Neuron (in vitro differentiated cells): ENCODE results near the gene STXBP3.

Source experiments
- H2AFZ ChIP-seq: one replicate; pipeline ENCODE4 v1.6.1; 2013; ENCODE audit warnings: low read depth, mild to moderate bottlenecking, inconsistent platforms, low read length, moderate library complexity
- H3K27me3 ChIP-seq: one replicate; pipeline ENCODE4 v1.6.1; 2013; ENCODE audit warnings: low read length; ENCODE audit not compliant: insufficient read depth
- H3K36me3 ChIP-seq: one replicate; pipeline ENCODE4 v1.6.1; 2013; ENCODE audit warnings: low read length; ENCODE audit not compliant: insufficient read depth
- H3K4me1 ChIP-seq: one replicate; pipeline ENCODE4 v1.6.1; 2013; ENCODE audit warnings: low read length; ENCODE audit not compliant: insufficient read depth
- H3K4me3 ChIP-seq: 2 replicates; pipeline ENCODE4 v1.5.1; 2013; ENCODE audit warnings: mild to moderate bottlenecking, low read length, moderate library complexity
- H3K9me3 ChIP-seq: one replicate; pipeline ENCODE4 v1.6.1; 2013; ENCODE audit warnings: low read length

STXBP3 gene

DNA sequence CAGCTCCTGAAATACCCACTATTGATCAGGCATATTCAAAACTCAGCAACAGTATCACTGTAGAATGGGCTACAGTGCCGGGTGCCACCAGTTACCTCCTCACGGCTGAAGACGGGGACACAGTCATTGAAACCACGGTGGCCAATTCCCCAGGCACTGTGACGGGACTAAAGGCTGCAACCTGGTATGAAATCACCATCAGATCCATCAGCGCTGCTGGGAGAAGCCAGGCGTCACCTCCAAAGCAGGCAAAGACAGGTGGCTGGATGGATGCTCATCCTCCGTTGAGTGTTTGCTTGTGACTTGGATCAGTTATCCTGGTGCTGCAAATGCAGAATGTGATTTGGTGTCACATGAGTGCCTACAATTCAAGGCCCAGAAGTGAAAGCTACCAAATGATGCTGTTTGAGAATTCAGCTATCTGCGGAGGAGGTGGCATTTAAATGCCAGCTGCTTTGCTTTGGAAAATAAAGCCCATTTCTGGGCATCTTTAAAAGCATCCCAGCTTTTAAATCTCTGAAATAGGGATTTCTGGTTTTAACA lies 28.6 kb upstream of the STXBP3 start:
- Histone ChIP-seq H3K27me3 (no peaks in the 10 kb centered on the region), H2AFZ (no peak overlapping the region), H3K36me3 (no peaks in the 10 kb centered on the region), H3K4me1 (peaks cover 33% of the 10 kb centered on the region), H3K4me3 (no peak overlapping the region), H3K9me3 (no peaks in the 10 kb centered on the region)

DNA sequence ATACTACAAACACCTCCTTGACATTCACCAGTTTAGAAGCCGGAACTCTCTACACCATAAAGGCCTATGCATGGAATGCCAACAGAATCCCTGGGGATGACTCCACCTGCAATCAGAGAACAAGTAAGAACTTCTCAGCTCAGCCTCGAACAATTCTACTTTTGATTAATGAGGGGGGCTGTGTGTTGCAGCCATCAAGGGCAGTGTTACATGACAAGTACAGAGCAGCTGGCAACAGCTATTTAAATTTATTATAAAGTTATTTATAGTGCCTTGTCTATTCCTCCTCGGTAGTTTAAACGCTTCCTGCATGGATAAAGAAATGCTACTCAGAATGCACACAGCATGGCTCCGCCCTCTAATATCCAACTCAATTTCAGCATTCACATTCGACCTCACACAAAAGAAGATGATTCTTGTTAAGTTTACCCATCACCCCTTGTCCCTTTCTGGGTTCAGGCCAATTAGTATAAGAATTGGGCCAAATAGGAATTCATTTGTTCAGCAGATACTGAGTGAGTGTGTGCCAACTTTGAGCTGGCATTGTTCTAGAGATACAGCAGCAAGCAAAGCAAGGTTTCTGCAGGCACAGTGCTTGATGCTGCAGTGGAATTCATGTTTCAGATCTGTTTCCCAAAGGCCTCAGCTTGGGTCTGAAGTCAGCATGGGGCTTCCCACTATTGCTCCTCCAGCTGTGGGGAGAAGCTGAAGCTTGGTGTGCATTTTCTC lies 27.4 kb upstream of the STXBP3 start:
- Histone ChIP-seq H3K9me3 (no peaks in the 10 kb centered on the region), H3K4me1 (peaks cover 44% of the 10 kb centered on the region), H3K36me3 (no peaks in the 10 kb centered on the region), H3K27me3 (no peaks in the 10 kb centered on the region), H3K4me3 (no peak overlapping the region), H2AFZ (peak overlapping the region; percentile 10)

DNA sequence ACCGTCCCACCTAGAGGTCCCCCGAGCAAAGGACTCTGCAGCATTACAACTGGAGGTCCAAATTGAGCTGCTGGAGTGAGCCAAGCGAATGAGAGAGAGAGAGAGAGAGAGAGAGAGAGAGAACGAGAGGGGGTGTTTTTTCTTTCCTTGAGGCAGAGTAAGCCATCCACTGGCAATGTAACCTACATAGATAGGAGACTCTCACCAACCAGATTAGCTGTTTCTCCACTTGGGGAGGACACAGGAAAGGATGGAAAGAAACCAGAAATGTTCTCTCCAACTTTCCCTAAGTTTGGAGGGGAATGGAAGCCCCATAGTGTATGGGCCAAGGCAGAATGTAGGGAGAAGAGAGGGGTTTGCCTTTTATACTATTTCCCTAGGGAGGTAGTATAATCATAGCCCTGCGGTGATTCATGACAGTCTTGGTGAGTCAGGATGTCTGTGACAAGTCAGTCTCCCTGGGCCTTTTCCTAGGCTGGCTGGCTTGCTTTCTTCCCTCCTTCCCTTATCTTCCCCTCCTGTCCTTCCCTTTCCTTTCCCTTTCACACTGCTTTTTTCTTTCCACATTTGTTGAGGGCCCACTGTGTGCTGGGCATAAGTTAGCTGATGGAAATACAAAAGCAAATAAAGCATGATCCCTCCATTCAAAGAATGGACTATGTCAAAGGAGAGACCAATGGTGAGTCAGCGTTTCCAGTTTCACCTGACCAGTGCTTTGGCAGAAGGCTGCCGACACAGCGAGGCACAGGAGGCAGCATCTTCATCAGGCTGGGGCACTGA lies 26.6 kb upstream of the STXBP3 start:
- Histone ChIP-seq H3K9me3 (no peaks in the 10 kb centered on the region), H3K4me1 (peaks cover 44% of the 10 kb centered on the region), H3K4me3 (no peak overlapping the region), H3K27me3 (no peaks in the 10 kb centered on the region), H3K36me3 (no peaks in the 10 kb centered on the region), H2AFZ (peak overlapping the region; percentile 10)

DNA sequence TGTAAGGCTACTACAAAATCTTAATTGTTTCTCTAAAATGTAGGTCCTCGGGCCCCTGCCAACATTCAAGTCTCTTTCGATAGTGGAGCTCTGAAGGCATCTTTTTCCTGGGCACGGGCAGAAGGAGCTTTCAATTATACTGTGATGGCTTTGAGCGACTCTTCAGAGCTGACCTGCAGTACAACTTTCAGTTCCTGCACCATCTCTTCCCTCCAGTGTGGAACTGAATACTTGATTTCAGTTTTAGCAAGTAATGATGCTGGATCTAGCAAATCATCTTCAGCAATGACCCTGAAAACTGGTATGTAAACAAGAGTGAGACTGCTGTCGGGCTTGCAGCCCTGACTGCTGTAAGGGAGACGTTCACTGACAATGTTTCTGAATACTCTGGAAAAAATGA lies 24.2 kb upstream of the STXBP3 start:
- Histone ChIP-seq H3K4me1 (peaks cover 23% of the 10 kb centered on the region), H3K4me3 (no peak overlapping the region), H3K36me3 (no peaks in the 10 kb centered on the region), H3K27me3 (no peaks in the 10 kb centered on the region), H3K9me3 (no peaks in the 10 kb centered on the region), H2AFZ (no peak overlapping the region)

DNA sequence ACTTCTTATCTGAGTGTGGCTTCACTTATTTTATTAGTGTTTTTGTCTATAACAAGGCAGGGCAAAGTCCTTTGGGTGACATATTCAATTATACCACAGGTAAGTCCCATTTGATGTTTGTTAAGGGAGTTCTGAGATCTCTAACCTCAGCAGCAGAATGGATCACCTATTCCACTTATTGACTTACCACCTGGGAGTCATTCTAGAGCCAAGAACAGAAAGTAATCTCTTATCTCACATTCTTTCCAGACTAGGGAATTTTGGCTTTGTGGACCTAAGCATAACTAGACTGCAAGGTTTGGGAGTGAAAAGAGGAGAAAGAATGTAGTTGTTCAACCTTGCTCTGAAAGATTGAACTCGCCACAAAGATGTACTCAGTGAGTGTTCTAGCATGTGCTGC lies 20.6 kb upstream of the STXBP3 start:
- no peaks in the 10 kb centered on the region for H3K9me3 ChIP-seq
- no peaks in the 10 kb centered on the region for H3K27me3 ChIP-seq
- H3K36me3 ChIP-seq, result no peaks in the 10 kb centered on the region
- H3K4me3 ChIP-seq, result no peak overlapping the region
- peaks cover 11% of the 10 kb centered on the region for H3K4me1 ChIP-seq
- no peak overlapping the region for H2AFZ ChIP-seq

DNA sequence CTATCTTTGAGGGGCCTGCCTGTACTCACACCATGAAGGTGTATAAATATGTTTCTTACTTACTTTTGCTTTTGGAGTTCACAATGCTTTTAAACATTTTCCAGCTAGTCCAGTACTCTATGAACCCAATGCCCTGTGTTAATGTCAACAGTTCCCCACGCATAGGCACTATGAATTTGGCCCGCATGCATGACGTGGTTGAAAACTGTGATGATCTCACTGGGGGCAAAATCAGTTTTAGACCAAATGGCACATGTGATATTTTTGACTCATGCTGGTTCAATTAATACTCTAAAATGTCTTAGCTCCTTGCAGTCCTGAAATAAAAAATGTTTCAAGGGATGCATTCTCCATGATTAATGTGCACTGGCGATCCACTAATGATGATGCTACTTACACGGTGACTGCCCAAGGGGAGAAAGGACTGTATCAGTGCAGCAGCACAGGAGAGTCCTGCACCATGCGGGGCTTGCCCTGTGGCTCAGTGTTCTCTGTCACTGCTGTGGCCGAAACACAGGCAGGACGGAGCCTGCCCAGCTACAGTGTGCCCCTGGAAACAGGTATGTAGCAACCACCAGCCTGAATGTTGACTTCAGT lies 18.0 kb upstream of the STXBP3 start:
- peaks cover 7% of the 10 kb centered on the region for H3K4me1 ChIP-seq
- no peaks in the 10 kb centered on the region for H3K27me3 ChIP-seq
- no peaks in the 10 kb centered on the region for H3K36me3 ChIP-seq
- no peak overlapping the region for H3K4me3 ChIP-seq
- no peaks in the 10 kb centered on the region for H3K9me3 ChIP-seq
- H2AFZ ChIP-seq, result no peak overlapping the region

DNA sequence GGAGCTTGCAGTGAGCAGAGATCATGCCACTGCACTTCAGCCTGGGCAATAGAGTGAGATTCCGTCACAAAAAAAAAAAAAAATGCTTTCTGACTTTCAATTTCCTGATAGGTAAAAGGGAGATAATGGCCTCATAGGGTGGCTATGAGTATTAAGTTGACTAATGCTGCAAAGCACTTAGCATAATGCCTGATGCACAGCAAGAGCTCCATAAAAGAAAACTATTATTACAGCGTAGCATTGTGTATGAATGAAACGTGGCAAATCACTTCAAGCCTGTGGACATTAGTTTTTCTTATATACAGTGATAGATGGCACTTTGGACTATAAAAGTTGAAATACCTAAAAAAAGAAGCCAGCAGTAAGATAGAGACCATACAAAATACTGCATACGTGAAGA lies 17.0 kb upstream of the STXBP3 start:
- Histone ChIP-seq H3K4me3 (no peak overlapping the region), H3K4me1 (no peaks in the 10 kb centered on the region), H3K9me3 (no peaks in the 10 kb centered on the region), H2AFZ (no peak overlapping the region), H3K36me3 (no peaks in the 10 kb centered on the region), H3K27me3 (no peaks in the 10 kb centered on the region)

DNA sequence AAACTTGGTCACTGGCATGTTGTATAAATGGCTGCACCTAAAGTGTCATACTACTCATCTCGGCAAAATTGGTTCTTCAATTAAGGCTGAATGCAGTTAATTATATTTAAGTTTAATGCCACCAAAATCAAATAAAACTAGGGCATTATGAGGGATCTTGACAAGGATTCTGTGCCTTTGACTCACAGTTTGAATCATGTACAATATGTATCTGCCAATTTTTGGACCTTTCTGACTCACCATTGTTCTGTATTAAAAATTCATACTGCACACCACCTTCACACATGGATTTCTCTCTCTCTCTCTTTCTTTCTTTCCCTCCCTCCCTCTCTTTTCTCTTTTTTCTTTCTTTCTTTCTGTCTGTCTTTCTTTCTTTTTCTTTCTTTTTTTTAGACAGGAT lies 14.1 kb upstream of the STXBP3 start:
- Histone ChIP-seq H3K4me1 (no peaks in the 10 kb centered on the region), H2AFZ (no peak overlapping the region), H3K9me3 (no peaks in the 10 kb centered on the region), H3K36me3 (no peaks in the 10 kb centered on the region), H3K4me3 (no peak overlapping the region), H3K27me3 (no peaks in the 10 kb centered on the region)

DNA sequence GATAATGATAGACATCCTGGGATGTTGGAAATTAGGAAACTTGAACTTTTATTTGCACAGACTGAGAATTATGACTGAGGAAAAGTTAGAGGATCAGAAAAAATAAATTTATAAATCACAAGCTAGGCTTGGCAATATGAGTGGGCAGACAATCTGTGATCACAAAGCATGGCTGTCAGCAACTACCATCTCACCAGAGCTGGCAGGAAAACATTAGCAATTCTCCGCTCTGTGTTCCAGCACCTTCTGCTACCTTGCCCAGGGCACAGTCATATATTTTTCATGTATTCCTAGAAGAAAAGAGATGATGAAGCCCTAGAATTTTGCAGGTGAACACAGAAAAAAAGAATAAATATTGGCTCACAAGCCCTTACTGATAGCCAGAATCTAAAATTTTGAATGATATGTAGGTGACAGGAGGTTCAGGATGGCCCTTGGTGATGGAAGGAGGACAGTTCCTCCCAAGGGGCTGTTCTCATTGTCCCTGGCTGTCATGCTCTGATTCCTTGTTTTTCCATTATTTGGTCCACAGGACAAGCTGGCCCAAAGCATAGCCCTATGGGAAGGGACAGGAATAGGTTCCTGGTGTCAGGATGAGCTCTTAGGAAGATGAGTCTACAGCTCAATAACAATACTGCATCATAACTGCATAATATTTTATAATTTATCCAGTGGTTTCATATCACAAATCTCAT lies 12.2 kb upstream of the STXBP3 start:
- Histone ChIP-seq H3K27me3 (no peaks in the 10 kb centered on the region), H3K36me3 (no peaks in the 10 kb centered on the region), H2AFZ (no peak overlapping the region), H3K4me3 (no peak overlapping the region), H3K4me1 (no peaks in the 10 kb centered on the region), H3K9me3 (no peaks in the 10 kb centered on the region)

DNA sequence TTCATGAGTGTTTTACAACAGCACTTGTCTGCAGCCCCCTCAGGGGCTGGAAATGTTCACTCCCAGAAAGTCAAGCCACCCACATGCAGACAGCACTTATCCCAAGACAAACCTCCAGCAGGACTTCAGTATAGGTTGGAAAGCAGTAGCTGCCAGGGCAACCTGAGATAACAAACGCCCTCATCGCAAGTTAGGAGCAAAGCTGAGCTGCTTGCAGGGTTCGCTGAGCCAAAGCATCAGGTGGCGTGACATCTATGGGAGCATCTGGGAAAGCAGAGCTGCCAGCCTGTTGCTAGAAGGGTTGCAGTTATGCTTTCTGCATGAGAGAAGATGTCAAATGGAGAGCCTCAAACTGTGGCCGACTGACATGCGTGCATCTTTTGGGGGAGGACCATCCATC lies 4.2 kb upstream of the STXBP3 start:
- peaks cover 6% of the 10 kb centered on the region for H3K27me3 ChIP-seq
- H2AFZ ChIP-seq, result no peak overlapping the region
- H3K4me3 ChIP-seq, result no peak overlapping the region
- H3K36me3 ChIP-seq, result no peaks in the 10 kb centered on the region
- no peaks in the 10 kb centered on the region for H3K4me1 ChIP-seq
- no peaks in the 10 kb centered on the region for H3K9me3 ChIP-seq

DNA sequence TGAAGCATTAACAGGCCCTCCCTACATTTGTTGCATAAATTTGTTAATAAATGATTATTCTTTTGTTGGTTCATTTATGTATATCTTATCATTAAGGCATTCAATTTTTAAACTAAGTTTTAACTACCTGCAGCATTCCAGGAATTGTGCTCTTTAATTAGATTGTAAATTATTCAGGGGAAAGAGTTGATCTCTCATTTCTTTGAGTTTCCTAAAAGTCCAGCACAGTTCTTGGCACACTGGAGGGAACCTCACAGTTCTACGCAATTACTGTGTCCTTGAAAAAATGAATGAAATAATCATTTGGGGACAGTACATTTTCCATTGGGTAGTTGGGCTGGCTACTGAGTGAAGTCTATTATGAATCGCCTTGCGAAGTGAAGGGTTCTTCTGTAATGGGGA lies 493 bp upstream of the STXBP3 start:
- H3K27me3 ChIP-seq, result peaks cover 6% of the 10 kb centered on the region
- peak overlapping the region; percentile 31 for H3K4me3 ChIP-seq
- H3K4me1 ChIP-seq, result peaks cover 7% of the 10 kb centered on the region
- no peaks in the 10 kb centered on the region for H3K9me3 ChIP-seq
- H3K36me3 ChIP-seq, result peaks cover 3% of the 10 kb centered on the region
- H2AFZ ChIP-seq, result peak overlapping the region; percentile 59

DNA sequence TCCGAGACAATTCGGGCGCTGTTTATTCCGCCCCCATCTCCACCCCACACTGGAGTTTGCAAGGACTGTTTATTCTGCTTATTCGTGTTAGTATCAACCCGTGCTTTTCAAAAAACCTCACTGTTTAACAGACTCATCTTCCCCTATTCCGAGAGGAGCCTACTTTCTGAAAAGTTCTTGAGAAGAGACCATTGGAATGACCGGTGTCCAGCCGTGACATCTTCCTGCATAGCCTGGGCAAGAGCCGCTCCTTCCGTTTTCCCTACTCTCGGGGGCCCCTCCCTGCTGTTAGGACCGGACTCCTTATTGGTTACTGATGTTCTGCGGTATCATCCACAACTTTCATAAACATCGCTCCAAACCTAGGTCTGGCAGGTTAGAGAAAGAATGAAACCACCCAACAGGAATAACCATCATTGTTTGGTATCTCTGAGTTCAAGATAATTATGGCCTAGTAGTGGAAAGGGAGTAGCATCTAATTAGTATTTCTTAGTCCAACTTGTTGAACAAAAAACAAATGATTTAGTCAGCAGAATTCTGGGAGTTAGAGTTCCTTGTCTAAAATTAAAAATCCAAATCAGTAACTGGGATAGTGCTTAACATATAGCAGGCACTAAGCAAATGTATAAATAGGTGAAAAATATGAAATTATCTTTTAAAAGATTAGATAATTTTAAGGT lies 837 bp downstream of the STXBP3 start:
- Histone ChIP-seq H3K27me3 (peaks cover under 1% of the 10 kb centered on the region), H3K4me1 (peaks cover 7% of the 10 kb centered on the region), H2AFZ (peak overlapping the region; percentile 68), H3K36me3 (peaks cover 3% of the 10 kb centered on the region), H3K9me3 (no peaks in the 10 kb centered on the region), H3K4me3 (peak overlapping the region; percentile 84)
